Neuronal stem cell (in vitro differentiated cells): ENCODE results near the gene NKIRAS2.

Experiments
- DNase-seq: peaks from one replicate; pipeline ENCODE4 v3.0.0-alpha.2; 2013; ENCODE audit warnings: low spot score
- H2AFZ ChIP-seq: one replicate; pipeline ENCODE4 v1.6.1; 2013; ENCODE audit warnings: mild to moderate bottlenecking, low read length, inconsistent platforms
- H2AK5ac ChIP-seq: 2 replicates; pipeline ENCODE4 v1.6.1; 2013; ENCODE audit warnings: low read depth, mild to moderate bottlenecking, inconsistent platforms, low read length, moderate library complexity, mixed read lengths
- H2BK120ac ChIP-seq: 2 replicates; pipeline ENCODE4 v1.6.1; 2013; ENCODE audit warnings: low read depth, mild to moderate bottlenecking, inconsistent platforms, low read length, moderate library complexity, mixed read lengths
- H2BK12ac ChIP-seq: one replicate; pipeline ENCODE4 v1.6.1; 2013; ENCODE audit warnings: low read length, inconsistent platforms
- H2BK15ac ChIP-seq: 2 replicates; pipeline ENCODE4 v1.6.1; 2013; ENCODE audit warnings: mild to moderate bottlenecking, low read length, inconsistent platforms, mixed read lengths
- H2BK5ac ChIP-seq: one replicate; pipeline ENCODE4 v1.6.1; 2013; ENCODE audit warnings: inconsistent platforms, mild to moderate bottlenecking, low read length, moderate library complexity
- H3K14ac ChIP-seq: one replicate; pipeline ENCODE4 v1.6.1; 2013; ENCODE audit warnings: low read length, inconsistent platforms
- H3K18ac ChIP-seq: 2 replicates; pipeline ENCODE4 v1.6.1; 2013; ENCODE audit warnings: low read length, inconsistent platforms
- H3K23ac ChIP-seq: 2 replicates; pipeline ENCODE4 v1.6.1; 2013; ENCODE audit warnings: low read depth, mild to moderate bottlenecking, mixed read lengths, low read length, inconsistent platforms; ENCODE audit not compliant: poor library complexity
- H3K27ac ChIP-seq: replicated peaks from 3 replicates; pipeline ENCODE4 v1.5.1; 2013; ENCODE audit warnings: low read length, inconsistent platforms
- H3K27me3 ChIP-seq, 3 experiments: 2 replicates each; pipeline ENCODE4 v1.6.1; 2013; ENCODE audit warnings: low read length in 3 of 3, mild to moderate bottlenecking in 2 of 3, inconsistent platforms in 1 of 3, low read depth in 1 of 3, mixed read lengths in 1 of 3, moderate library complexity in 1 of 3; ENCODE audit not compliant: control insufficient read depth in 3 of 3, insufficient read depth in 3 of 3
- H3K36me3 ChIP-seq, 2 donors: replicated peaks in 1 of 2; 2 replicates each; pipeline ENCODE4 v1.6.1; 2013; ENCODE audit warnings: low read length in 2 of 2; ENCODE audit not compliant: control insufficient read depth in 2 of 2, insufficient read depth in 2 of 2
- H3K4ac ChIP-seq: 2 replicates; pipeline ENCODE4 v1.6.1; 2013; ENCODE audit warnings: inconsistent platforms, mild to moderate bottlenecking, low read length, moderate library complexity
- H3K4me1 ChIP-seq, 2 donors: 1 replicate in 1 of 2; 2 replicates in 1 of 2; pipeline ENCODE4 v1.6.1; 2013; ENCODE audit warnings: low read length in 2 of 2, low read depth in 1 of 2; ENCODE audit not compliant: control insufficient read depth in 2 of 2, insufficient read depth in 1 of 2
- H3K4me2 ChIP-seq: one replicate; pipeline ENCODE4 v1.6.1; 2013; ENCODE audit warnings: mild to moderate bottlenecking, low read length, inconsistent platforms; ENCODE audit not compliant: insufficient read depth, poor library complexity, severe bottlenecking
- H3K4me3 ChIP-seq, 2 donors: 2 replicates each; pipeline ENCODE4 v1.5.1; 2013; ENCODE audit warnings: low read length in 2 of 2, mild to moderate bottlenecking in 2 of 2, inconsistent platforms in 1 of 2, moderate library complexity in 1 of 2
- H3K79me1 ChIP-seq: one replicate; pipeline ENCODE4 v1.6.1; 2013; ENCODE audit warnings: low read depth, mild to moderate bottlenecking, inconsistent platforms, low read length, moderate library complexity
- H3K9ac ChIP-seq: one replicate; pipeline ENCODE4 v1.6.1; 2013; ENCODE audit warnings: mild to moderate bottlenecking, low read depth, low read length, inconsistent platforms; ENCODE audit not compliant: poor library complexity
- H3K9me3 ChIP-seq, 2 donors: replicated peaks in 1 of 2; 2 replicates each; pipeline versions ENCODE3 to v1.6.1; 2013; ENCODE audit warnings: low read length in 2 of 2, mild to moderate bottlenecking in 2 of 2, inconsistent platforms in 1 of 2, low read depth in 1 of 2, mixed read lengths in 1 of 2, moderate library complexity in 1 of 2; ENCODE audit not compliant: control insufficient read depth in 2 of 2, insufficient read depth in 1 of 2
- H4K8ac ChIP-seq: one replicate; pipeline ENCODE4 v1.6.1; 2013; ENCODE audit warnings: low read depth, mild to moderate bottlenecking, inconsistent platforms, low read length, moderate library complexity
- H4K91ac ChIP-seq: one replicate; pipeline ENCODE4 v1.6.1; 2013; ENCODE audit warnings: low read length, low read depth, mild to moderate bottlenecking, inconsistent platforms; ENCODE audit not compliant: poor library complexity
- WGBS, 2 donors: extraction: QIAGEN DNeasy Blood & Tissue Kit; methylation state at CpG; one replicate each; pipeline ENCODE4 v1.1.7; 2013; ENCODE audit warnings: missing lambda C conversion rate in 2 of 2, mixed read lengths in 1 of 2; ENCODE audit not compliant: insufficient read length in 2 of 2, insufficient replicate concordance in 1 of 2; ENCODE audit errors: extremely low coverage in 2 of 2; 5-methylcytosine and 5-hydroxymethylcytosine counted together

The NKIRAS2 gene

GRCh38 chr17:42065201-42065600, 45.3 kb downstream of the NKIRAS2 start:
- H2BK12ac ChIP-seq, result no peak overlapping the region
- no peak overlapping the region for H2AK5ac ChIP-seq
- H3K27ac ChIP-seq, result no peak overlapping the region
- H3K4me1 ChIP-seq, result peaks cover 5 to 9% of the 10 kb centered on the region in 2 donors
- H2BK5ac ChIP-seq, result no peak overlapping the region
- H3K23ac ChIP-seq, result no peak overlapping the region
- no peaks in the 10 kb centered on the region for H3K36me3 ChIP-seq
- H4K91ac ChIP-seq, result no peak overlapping the region
- H2BK120ac ChIP-seq, result no peak overlapping the region
- H2AFZ ChIP-seq, result no peak overlapping the region
- H3K18ac ChIP-seq, result no peak overlapping the region
- H3K9me3 ChIP-seq, result no peaks in the 10 kb centered on the region
- no peak for DNase-seq
- H3K79me1 ChIP-seq, result no peaks in the 10 kb centered on the region
- H3K4me2 ChIP-seq, result no peak overlapping the region
- H3K27me3 ChIP-seq, result peaks cover 0 to 24% (median 0%) of the 10 kb centered on the region in 3 experiments
- no peak overlapping the region for H3K14ac ChIP-seq
- H2BK15ac ChIP-seq, result no peak overlapping the region
- H4K8ac ChIP-seq, result no peak overlapping the region
- no peak overlapping the region for H3K9ac ChIP-seq
- H3K4me3 ChIP-seq, result no peak overlapping the region
- WGBS, 2 donors, result no CpG with 5 or more reads among the region's 2 CpGs
- no peak overlapping the region for H3K4ac ChIP-seq

GRCh38 chr17:42067371-42068091, 47.6 kb downstream of the NKIRAS2 start:
- DNase-seq, result peak; percentile 63
- no CpG with 5 or more reads among the region's 12 CpGs for WGBS, 2 donors
- no peak overlapping the region for H3K14ac ChIP-seq

GRCh38 chr17:42068979-42069378, 49.1 kb downstream of the NKIRAS2 start:
- no peak overlapping the region for H3K4me2 ChIP-seq
- peaks cover 2 to 8% of the 10 kb centered on the region in 2 donors for H3K4me1 ChIP-seq
- no peak overlapping the region for H2BK5ac ChIP-seq
- H3K4me3 ChIP-seq, result no peak overlapping the region
- peaks cover 0 to 62% (median 27%) of the 10 kb centered on the region in 3 experiments for H3K27me3 ChIP-seq
- no peak overlapping the region for H4K8ac ChIP-seq
- H2AK5ac ChIP-seq, result no peak overlapping the region
- H2BK12ac ChIP-seq, result no peak overlapping the region
- WGBS, 2 donors, result no CpG with 5 or more reads among the region's 3 CpGs
- no peak overlapping the region for H3K27ac ChIP-seq
- no peak overlapping the region for H3K4ac ChIP-seq
- no peaks in the 10 kb centered on the region for H3K36me3 ChIP-seq
- no peak overlapping the region for H3K14ac ChIP-seq
- no peak for DNase-seq
- H3K9ac ChIP-seq, result no peak overlapping the region
- H2AFZ ChIP-seq, result no peak overlapping the region
- no peak overlapping the region for H2BK120ac ChIP-seq
- H3K18ac ChIP-seq, result no peak overlapping the region
- H2BK15ac ChIP-seq, result no peak overlapping the region
- no peak overlapping the region for H4K91ac ChIP-seq
- H3K9me3 ChIP-seq, result no peaks in the 10 kb centered on the region
- no peaks in the 10 kb centered on the region for H3K79me1 ChIP-seq
- no peak overlapping the region for H3K23ac ChIP-seq

More at GRCh38 chr17:42067371-42068091, 47.6 kb downstream of the NKIRAS2 start:
- H2BK5ac ChIP-seq, result no peak overlapping the region
- no peak overlapping the region for H4K8ac ChIP-seq
- no peaks in the 10 kb centered on the region for H3K79me1 ChIP-seq
- H2BK120ac ChIP-seq, result no peak overlapping the region
- no peaks in the 10 kb centered on the region for H3K36me3 ChIP-seq
- H2BK15ac ChIP-seq, result no peak overlapping the region
- no peak overlapping the region for H2AK5ac ChIP-seq
- H3K4ac ChIP-seq, result no peak overlapping the region
- H2AFZ ChIP-seq, result no peak overlapping the region
- H3K4me2 ChIP-seq, result no peak overlapping the region
- H3K9me3 ChIP-seq, result no peaks in the 10 kb centered on the region
- H3K4me3 ChIP-seq, result no peak overlapping the region
- no peak overlapping the region for H3K27ac ChIP-seq
- peaks cover 5 to 15% of the 10 kb centered on the region in 2 donors for H3K4me1 ChIP-seq
- H3K27me3 ChIP-seq, result peaks cover 0 to 47% (median 15%) of the 10 kb centered on the region in 3 experiments
- no peak overlapping the region for H3K18ac ChIP-seq
- no peak overlapping the region for H4K91ac ChIP-seq
- H2BK12ac ChIP-seq, result peak overlapping the region; percentile 69
- H3K9ac ChIP-seq, result peak overlapping the region; percentile 70
- H3K23ac ChIP-seq, result peak overlapping the region; percentile 34

- no peak overlapping the region for H3K27ac ChIP-seq
- H3K9me3 ChIP-seq, result no peaks in the 10 kb centered on the region
- no peak overlapping the region for H2BK120ac ChIP-seq
- no peak overlapping the region for H2BK5ac ChIP-seq
- H3K36me3 ChIP-seq, result no peaks in the 10 kb centered on the region
- H3K79me1 ChIP-seq, result no peaks in the 10 kb centered on the region
- peaks cover 0 to 6% of the 10 kb centered on the region in 2 donors for H3K4me1 ChIP-seq
- H2BK15ac ChIP-seq, result peak overlapping the region; percentile 0
- H3K4ac ChIP-seq, result no peak overlapping the region
- H2AK5ac ChIP-seq, result peak overlapping the region; percentile 83
- no peak overlapping the region for H3K23ac ChIP-seq
- WGBS, 2 donors, result no CpG with 5 or more reads among the region's 3 CpGs
- no peak overlapping the region for H2BK12ac ChIP-seq
- peak overlapping the region; percentile 84 for H3K4me2 ChIP-seq
- no peak overlapping the region for H3K9ac ChIP-seq
- H4K8ac ChIP-seq, result no peak overlapping the region
- peak overlapping the region; percentile 72 for H3K18ac ChIP-seq
- no peak overlapping the region for H3K14ac ChIP-seq
- DNase-seq, result no peak
- peaks cover 0 to 74% (median 28%) of the 10 kb centered on the region in 3 experiments for H3K27me3 ChIP-seq
- no peak overlapping the region for H3K4me3 ChIP-seq
- H2AFZ ChIP-seq, result peak overlapping the region; percentile 87
- no peak overlapping the region for H4K91ac ChIP-seq
These were observed 51.9 kb downstream of the NKIRAS2 start for GRCh38 chr17:42071810-42072209.
